Stimulated activated CD8-positive, alpha-beta memory T cell treated with anti-CD3 and anti-CD28 coated beads, Interleukin-2, amount 100 ng/mL, for 1 hour (primary cell): Measurements from ENCODE around the gene ACSL6.

Experiments
- DNase-seq, 2 donors: peaks; one replicate each; pipeline ENCODE4 v3.0.0-alpha.2; 2020; ENCODE audit warnings: low read depth in 2 of 2

Gene ACSL6

DNA sequence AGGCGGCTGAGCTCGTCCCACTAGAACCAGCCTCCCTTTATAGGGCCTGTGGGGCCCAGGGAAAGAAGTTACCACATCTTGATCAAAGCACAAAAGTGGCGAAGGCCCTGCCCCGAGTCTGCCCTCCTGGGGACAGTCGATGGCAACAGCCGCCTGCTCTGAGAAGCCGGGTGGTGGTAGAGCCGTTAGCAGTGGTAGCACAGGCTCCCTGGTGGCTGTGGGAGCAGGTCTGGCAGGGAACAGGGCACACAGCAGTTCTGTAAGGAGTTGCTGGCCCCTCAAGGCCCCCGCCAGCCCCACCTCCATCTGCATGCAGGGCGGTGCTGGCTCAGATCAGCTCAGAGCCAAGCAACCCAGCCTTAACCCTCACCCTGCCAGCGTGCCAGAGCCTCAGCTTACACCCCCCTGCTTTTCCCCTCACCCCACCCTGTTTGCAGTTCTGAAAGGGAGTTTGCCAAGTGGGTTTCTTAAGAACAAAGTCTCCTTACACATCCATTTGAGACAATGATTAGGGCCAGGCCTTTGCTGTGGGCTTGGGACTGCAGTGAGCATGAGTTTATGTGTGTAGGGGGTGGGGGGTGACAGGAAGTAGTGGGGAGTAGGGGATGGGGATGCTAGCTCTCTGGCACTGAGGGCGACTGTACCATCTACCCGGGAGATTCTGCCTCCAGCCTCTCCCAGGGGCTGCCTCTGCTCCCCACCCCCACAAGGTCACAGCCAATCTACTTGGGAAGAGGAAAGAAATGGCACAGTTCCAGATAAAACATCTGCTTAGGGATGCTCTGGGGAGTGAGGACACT lies 11.8 kb downstream of the ACSL6 start:
- DNase-seq = no peak

DNA sequence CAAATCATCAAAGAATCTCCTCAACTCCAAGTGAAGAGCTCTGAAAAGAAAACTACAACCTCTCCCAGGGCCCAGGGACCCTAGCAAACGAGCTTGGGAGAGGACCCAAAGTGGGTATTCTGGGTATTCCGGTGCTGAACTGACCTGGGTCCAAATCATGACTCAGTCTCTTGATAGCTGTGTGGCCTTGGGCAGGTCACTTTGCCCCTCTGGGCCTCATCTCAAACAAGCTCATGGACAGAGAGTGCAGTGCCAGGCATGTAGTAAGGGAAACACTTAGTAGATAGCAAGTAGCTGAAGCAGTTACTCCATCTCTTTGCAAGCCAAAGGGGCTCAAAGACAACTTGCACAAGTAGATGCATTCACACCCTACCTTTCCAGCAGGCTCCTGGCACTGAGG lies 12.4 kb downstream of the ACSL6 start:
- no peak for DNase-seq

DNA sequence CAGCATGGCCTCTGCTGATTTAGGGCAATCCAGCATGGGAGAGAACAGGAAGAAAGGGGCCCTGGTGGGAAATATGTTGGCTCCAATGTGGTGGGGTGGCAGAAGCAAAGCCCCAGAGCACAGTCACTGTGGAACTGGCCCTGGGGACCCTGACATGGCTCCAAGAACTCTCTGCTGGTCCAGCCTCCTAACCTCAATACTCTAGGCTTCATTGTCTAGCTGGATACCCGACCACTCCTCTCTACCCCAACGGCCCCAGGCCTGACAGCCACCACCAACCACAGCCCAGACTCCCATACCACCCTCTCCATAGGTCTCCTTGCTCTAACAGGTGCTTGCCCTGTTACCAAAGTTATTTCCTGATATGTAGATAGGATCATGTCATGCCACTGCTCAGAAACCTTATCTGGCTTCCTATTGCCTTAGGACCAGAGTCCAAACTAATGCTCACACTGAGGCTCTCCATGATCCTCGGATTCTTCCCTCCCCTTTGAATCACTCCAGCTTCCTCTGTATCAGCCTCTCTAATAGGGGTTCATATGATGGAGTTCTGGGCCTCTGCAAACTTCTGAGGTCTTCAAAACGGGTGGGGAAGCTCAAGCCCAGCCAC lies 12.9 kb downstream of the ACSL6 start:
- DNase-seq = no peak

DNA sequence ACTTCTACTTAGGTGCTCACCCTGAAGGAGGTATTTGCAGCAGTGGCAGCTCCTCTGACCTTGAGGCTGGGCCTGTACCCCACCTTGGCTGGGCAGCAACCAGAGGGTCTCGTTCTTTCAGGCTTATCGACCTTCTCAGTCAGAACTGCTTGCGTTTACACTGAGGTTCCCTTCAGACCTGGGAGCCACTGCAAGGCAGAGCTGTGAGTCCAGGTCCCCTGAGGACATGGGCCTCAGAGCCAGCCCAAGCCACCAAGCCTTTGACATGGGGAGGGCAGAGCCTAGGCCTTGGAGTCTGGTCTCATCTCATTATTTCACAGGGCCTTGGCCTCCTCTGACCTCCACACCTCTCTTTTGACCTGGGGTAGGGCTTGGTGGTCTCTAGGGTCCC lies 13.7 kb downstream of the ACSL6 start:
- no peak for DNase-seq

DNA sequence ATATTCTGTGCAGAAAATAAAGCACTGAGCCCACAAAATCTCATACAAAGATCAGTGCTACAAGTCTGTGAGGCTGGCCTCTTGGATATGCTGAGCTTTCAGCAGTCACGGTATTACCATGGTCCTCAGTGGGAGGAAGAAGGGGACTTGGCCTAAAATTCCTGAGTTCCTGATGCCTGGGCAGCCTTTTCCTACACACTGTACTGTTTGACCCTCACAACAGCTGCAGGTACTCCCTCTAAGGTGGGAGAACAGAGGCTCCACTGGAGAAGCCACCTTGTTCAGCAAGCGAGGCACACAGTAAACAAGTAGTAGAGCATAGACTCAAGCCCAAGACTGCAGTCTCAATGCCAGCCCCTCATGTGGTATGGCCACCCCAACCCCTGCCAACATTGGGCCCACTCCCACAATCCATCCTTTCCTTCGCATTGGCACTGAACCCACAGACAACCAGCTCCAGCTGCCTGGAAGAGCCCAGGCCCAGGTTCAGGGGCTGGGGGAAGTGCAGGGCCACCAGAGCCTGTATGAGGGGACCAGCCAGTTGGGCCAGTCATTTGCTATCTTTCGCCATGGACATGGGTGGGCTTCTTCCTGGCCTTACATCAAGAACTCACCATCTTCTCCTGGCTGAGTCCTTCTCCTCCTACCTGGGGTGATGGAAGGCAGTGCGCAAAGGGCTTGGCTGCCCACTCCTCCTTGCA lies 14.3 kb downstream of the ACSL6 start:
- DNase-seq = no peak

DNA sequence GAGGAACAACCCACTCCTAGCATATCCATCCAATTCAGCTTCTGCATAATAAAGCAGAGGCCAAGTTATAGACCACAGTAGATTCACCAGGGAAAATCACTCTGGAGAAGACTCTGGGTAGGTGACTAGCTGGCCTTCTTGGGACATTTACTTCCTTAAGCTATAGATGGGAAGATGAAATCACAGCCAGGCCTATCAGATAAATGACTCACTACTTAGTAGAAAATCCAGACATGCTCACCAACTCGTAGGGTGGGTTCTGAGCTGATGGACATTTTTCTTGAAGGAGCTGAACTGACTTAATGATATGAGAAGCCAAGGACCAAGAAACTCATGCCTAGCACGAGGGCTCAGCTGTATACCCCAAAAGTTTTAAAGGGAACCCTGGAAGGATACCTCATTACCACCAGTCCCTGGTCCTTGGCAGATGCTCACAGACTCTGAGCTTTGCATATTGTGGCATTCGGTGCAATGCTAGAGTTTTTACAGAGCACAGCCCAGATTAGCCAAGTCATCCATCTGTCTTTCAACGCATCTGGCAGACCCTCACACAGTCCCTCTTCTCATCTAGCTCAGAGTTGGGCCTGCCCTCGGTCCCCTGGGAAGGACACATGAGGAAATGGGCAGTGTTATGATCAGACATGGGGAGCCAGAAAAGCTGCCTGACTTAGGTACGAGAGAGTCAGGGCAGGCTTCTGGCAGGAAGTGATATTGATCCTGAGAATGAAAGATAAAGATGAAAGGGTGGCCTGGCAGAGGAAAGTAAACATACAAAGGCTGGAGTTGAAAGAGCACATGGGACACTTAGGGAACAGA lies 15.0 kb downstream of the ACSL6 start:
- no peak for DNase-seq

DNA sequence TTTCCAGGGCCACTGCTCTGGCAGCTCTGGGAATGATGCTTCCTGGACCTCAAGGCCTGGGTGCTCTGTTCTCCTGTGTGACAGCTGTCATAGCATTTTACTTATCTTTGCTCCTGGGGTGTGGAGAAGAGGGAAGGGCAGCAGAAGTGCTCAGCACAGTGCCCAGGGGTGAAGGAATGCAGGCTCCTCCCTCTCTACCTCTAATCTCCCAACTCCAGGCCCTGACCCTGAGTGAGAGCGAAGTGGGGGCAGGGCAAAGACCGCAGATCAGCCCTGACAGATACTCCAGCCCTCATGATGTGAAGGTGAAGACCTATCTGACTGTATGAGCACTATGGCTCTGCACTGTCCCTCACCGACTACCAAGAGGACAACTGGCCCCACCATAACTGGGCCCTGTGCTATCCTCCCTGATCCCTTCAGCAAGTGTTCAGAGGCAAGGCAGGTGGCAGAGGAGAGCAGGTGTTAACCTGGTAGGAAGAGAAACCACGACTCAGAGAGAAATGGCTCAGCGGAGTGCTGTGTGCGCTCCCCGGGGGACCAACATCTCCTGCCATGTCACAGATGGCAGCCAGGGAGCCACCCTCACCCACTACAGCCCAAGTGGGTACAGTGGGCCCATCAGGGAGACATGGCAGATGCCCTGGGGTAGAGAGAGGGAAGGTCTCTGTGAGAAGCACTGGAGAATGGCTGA lies 16.8 kb downstream of the ACSL6 start:
- no peak for DNase-seq

DNA sequence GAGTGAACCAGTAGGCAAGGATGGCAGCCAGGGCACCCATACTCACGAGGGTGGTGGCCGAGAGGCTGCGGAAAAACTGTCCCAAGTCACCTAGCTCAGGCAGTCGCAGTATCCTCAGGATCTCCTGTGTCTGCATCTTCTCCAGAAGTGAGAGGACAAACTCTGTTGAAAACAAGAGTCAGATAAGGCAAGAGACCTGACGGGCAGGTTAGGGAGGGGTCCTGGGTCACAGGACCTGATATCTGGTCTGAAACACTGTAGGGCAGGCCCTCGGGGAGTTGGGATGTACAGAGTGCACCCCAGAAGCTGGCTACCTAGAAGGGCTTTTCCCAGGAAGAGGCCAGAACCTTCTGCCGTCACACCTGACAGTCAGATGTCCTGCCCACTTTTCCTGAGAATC lies 17.4 kb downstream of the ACSL6 start:
- DNase-seq = no peak

DNA sequence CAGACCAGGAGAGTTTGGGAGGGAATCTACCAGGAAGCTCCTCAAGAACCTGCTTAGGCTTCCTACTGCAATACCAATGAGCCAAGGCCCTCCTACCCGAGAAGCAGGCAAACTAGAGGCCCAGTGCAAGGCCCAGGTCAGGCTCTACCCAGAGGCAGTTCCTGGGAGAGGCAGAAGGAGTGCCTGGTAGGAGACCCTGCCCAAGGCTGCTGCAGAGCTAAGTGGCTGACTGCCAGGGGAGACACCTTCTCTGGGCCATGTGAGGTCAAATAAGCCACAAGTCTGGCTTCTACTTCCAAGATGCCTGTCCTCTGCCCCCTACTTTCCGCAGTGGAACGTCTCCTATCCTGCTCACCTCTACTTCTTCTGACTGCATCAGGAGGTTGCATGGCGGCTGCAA lies 17.8 kb downstream of the ACSL6 start:
- no peak for DNase-seq

DNA sequence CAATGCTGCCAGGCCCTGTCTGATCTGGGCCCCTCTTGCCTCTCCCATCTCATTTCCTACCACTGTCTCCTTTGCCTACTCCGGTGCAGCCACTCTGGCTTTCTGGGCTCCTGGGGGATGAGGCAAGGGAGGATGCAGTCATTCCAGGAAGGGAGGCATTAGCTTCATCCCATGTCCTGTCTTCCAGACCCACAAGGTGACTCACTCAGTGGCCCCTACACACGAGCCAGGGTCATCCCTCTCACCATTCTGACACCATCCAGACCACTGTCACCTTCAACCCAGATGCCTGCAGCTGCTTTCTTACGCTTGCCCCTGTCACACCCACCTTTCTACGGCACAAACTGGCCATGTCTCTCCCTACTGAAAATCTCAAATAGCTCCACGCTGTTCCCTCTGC lies 19.1 kb downstream of the ACSL6 start:
- no peak for DNase-seq

DNA sequence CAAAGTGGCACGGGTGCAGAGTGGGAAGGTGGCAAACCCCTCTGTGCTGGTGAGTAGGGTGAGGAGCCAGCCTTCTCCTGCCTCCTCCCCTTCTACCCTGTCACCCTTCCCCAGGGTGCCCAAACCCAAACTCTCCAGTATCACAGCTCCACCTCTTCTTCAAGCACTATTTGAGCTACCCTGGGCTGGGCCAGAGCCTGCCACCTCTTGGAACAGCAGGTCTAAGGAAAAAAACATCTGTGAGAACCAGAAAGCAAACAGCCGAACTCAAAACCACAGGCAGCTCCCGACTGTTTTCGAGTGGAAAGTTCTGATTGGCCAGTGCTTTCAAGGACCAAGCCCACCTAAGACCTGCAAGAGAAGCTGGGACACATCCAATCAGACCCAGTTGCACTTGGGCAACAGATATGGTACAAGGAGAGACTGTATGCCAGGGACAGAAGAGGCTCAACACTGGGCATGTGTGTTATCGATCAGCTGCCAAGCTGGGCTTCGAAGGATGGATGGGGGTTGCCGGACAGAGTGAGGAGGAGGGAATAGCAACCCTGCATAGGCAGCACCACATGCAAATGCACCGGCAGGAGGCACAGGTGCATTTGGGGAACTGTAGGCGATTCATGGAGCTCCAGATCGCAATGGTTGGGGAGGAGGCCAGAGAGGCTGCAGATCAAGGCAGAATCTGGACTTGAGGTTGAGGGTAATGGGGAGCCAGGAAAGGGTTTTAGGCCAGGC lies 19.7 kb downstream of the ACSL6 start:
- DNase-seq = no peak

DNA sequence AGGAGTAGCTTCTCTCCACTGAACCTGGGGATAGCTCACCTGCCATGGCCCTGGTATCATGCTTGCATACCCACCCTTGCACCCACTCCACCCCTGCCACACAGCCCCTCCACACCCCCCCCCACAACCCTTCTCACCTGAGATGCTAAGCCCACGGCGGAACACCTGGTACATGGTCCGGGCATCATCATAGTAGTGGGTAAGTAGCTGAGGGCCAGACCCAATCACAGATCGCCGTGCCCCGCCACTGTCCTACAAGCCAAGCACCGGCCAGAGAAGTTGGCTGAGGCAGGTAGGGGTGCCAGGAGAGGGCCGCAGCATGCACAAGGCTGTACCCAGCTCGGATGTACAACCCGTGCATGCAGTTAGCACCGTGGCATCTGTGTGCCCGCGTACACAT lies 20.7 kb downstream of the ACSL6 start:
- no peak for DNase-seq

DNA sequence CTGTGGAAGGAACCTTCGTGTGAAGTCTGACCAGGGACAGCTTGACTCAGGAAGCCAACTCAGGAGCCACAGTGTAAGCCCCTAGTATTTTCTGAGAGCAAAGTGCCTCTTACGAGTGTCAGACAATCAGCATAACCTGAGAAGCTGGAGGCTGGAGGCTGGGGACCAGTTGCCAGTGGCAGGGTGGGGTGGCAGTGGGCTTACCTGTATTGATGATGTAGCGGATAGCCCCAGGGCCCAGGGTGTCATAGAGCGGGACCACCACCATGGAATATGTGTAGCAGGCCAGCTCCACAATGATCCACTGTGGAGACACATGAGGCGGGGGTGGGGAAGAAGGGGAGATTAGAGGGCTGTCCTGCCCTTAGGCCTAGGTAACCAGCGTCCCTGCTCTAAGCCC lies 22.9 kb downstream of the ACSL6 start:
- no peak for DNase-seq

DNA sequence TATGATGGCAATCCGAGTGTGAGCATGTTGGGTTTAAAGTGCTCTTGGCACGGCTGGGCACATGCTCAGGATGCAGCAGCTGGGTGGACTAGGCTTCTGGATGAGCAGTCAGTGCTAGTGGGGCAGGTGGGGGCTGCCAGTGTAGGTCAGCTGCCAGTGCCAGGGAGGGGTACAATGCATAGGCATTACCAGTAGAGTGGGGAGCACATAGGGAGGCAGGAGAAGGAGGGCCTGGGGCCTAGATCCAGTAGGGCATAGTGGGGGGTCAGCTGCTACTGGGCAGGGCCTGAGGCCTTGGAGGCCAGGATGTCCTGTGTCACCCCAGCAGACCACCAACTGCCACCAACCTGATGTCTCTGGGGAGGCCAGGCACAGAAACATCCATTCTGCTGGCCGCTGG lies 24.2 kb downstream of the ACSL6 start:
- no peak for DNase-seq

DNA sequence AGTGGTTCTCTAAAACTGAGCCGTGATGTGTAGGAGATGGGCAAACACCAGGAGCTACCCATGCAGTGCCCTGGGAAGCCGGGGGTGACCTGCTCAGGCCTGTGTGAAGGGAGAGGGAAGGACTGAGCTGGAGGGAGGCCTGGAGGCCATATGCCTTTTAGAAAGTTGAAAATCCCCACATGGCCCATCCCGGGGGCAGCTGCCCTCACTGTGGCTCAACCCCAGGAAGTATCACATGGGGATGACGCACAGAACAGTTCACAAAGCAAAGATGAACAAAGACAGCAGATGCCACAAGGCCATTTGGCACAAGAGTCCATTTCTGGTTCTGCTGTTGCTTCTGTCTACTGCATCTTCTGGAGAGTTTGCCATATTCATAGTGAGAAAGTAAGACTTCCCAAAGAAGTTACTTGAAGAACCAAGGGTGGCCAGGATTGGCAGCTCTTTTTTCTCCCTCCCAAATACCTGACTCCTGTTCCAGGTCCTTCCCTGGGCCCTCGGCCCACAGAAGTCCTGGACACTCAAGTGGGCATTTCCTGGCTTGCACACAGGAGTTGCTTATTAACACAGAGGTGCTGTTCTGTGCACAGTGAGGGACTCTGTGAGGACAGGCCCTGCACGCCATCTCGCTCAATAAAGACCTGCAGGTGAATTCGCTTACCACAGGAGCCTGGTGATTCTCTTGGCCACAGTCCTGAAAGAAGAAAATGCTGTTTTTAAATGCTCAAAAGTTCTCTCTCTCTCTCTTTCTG lies 25.1 kb downstream of the ACSL6 start:
- DNase-seq = no peak

DNA sequence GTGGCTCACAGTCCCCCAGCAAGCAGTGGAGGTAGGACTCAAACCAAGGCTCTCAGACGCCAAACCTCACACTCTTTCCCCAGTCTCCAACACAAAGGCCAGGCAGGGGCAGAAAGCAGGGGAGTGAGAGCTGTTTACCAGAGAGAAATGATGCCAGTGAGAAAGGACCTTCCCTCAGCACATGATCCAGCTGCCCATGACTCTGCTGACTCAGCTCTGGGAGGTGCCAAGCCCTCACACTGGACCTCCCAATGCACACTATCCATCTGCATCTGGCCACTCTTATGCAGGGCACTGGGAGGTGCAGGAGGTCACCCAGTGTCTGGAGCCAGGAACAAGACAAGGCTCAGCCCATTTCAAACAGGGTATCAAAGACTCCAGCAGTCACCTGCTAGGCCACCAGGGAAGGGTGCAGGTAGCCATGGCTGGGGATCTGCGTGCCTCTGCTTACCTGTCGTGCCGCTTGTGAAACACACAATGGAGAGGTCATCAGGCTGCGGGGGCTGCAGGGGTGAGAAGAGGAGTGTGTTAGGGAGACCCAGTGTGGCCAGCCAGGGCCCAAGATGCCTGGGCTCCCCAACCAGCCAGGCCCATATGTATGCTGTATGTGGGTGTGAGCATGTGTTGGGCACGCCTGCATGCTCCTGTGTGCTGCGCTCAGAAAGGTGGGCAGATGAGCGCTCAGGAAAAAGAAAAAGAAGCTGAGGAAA lies 26.3 kb downstream of the ACSL6 start:
- DNase-seq = no peak

DNA sequence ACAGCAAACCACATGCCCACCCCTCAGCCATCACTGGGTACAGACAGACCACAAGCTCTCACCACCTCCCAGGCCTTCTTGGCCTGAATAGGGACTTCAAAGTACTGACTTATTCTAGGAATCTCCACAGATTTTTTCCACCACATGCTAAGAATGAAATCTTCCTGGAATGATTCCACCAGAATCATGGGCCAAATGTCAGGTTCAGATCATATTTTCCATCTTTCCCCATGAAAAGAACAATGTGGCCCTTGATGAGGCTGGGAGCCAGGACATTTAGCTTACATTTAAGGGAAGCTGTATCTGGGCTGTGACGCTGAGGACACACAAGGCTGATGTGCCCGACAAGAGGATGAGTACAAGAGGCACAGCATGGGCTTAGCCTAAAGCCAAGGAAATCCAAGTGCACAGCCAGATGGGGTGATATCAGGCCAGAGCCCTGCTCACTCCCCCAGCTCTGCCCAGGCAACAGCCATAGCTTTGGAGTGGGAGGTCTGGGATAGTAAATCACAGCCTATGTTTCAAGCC lies 28.1 kb downstream of the ACSL6 start:
- DNase-seq = no peak

DNA sequence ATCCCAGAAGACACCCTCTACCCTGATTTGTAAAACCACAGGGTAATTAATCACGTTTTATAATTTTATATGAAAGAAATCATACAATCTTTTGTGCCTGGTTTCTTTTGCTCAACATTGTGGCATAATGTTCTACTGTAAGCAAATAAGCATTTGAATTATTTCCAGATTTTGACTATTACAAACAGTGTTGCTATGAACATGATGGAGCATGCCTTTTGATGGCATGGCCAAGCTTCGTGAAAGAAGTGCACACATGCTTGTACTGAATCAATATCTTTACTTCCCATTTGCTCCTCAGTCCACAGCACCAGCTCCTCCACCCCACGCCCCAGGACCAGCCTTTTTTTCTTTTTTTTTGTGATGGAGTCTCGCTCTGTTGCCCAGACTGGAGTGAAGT lies 29.9 kb downstream of the ACSL6 start:
- no peak for DNase-seq

DNA sequence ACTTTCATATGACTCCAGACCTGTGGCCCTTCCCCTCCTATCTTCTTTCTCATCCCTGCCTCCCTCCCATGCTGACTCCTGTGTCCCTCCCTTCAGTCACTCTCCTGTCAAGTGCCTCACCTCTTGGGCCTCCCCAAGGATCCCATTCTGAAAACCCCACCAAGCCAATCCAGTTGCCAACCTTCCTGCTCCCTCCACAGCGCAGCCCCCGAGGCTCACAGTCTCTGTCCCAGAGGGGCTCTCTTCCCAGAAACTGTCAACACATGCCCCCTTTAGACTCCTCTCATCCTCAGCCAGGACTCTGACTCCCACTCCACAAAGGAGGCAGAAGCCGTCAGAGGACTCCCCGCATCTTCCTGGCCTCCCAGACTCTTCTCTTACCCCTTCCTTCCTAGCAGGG lies 30.8 kb downstream of the ACSL6 start:
- no peak for DNase-seq
